Forelimb muscle (tissue), 1 donor: ENCODE results near the gene NSDHL. TPM values are rescaled to one million over a fixed set of nuclear protein-coding genes. Genes with fewer than 3 reads are reported as not detected.

ENCODE experiments used
- DNase-seq: peaks from one replicate; pipeline ENCODE4 v3.0.0-alpha.2; 2013; ENCODE audit warnings: low read depth
- polyA plus RNA-seq: library from polyadenylated mRNA; unstranded; fragments of 120-200 nt; gene quantifications from one replicate; pipeline ENCODE4 v1.2.1, GENCODE V29; 2013; ENCODE audit not compliant: insufficient read length

NSDHL gene
- polyA plus RNA-seq, 1 donor, result 12.5 TPM

DNA sequence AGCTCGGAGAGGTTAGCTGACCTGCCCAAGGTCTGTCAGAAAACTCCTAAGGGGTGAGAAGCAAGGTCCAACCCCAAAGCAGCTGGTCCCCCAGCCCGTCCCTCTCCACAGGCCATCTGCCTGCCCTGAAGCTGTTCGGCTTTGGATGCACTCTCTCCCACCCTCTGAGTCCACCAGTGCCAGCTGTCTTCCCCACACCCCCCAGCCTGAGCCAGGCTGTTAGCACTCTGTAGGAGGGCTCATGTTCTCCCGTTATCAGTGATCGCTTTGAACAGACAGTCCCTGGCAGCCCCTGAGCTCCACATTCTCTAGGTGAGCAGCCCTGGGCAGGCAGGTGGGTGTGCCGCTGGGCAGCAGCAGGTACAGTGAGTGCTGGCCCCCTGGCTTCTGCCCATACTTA lies 83.0 kb downstream of the NSDHL start:
- no peak for DNase-seq

DNA sequence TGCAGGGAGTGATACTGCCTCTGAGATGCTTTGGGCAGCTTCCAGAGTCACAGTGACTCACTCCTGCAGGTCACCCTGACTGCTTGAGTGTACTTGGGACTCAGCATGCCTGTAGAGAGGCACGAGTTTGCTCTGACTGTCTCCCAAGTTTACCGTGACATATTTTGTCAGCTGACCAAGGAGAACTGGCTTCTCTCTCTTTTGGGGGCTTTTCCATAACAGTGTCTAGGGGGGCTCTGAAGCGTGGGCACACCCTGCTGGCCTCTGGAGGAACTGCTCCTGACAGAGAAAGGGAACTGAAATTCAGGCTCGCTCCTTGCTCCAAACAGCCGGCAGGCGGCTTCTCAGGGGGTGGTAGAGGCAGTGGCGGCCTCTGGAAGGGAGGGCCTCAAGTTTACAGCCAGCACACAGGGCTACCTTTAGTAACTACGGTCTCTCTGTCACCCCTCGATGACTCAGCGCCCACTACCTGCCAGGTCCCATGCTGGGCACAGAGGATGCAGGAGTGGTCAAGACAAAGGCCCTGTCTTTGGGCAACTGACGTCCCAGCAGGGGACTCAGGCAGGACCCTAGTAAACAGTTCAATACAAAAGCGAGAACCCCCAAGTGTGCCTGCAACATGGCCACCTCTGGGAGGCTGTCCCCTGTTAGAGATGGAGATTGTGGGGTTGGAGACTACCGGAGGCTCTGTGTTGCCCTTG lies 84.8 kb downstream of the NSDHL start:
- no peak for DNase-seq

DNA sequence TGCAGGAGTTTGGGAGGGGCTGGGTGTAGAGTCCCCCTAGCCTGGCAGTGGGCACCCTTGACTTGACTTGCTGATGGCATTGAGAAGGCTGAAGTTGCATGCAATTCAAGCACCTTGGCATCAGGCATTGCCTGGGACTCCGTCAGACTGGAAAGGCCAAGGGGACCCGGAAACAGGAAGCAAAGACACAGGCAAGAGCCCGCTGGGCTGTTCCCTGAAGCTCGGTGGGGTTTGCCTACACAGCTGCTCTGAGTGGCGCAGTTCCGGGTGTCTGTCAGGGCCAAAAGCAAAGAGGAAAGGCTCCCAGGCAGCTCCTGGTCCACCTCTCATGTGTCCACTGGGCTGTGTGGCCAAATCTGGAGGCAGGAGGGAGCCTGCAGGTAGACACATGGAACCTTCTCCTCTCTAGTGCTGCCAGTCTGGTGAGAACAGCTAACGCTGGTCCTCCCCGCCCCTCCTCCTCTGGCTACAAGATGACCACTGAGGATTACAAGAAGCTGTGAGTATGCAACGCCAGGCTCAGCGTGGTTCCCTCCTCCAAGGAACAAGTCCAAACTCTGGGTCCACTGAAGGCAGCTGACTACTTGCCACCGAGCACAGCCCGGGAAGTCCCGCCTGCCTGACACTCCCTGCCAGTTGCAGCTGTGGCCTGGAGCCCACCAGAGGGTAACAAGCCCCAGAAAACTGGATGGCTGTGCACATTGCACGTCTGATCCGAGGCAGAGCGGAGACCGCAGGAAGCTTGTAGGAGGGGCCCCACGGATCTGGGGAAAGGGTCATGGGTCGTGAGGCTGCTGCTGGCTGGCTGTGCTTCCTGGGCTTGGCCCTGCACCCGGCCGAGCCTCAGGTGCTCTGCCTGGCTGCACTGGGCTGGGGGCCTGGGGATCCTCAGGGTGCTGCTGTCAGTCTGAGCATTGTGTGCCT lies 87.1 kb downstream of the NSDHL start:
- DNase-seq, result no peak

DNA sequence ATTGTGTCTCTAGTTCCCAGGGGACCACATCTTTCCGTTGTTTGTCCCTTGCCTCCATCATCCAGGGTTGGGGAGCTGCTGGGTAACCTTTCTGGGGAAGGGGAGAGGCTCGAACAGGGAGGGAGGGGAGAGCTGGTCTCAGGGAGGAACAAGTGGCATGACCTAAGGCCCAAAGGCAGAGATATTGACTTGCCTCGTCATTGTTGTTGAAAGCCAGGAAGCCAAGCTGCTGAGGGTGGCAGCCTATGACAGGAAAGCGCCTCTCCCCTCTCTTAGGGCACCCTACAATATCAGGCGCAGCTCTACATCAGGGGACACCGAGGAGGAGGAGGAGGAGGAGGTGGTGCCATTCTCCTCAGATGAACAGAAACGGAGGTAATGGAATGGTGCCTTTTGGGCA lies 87.8 kb downstream of the NSDHL start:
- DNase-seq, result no peak

Other genes starting within 250 kb of the NSDHL start
- 1.3 TPM for gene GABRQ, start 193.2 kb upstream of the NSDHL start, polyA plus RNA-seq
- gene MAGEA3, start 132.3 kb upstream of the NSDHL start, polyA plus RNA-seq, result not detected
- not detected for gene CSAG2, start 121.8 kb upstream of the NSDHL start, polyA plus RNA-seq
- not detected for gene MAGEA2B, start 116.4 kb upstream of the NSDHL start, polyA plus RNA-seq
- not detected for gene CSAG1, start 97.3 kb upstream of the NSDHL start, polyA plus RNA-seq
- not detected for gene MAGEA12, start 97.3 kb upstream of the NSDHL start, polyA plus RNA-seq
- not detected for gene MAGEA2, start 77.2 kb upstream of the NSDHL start, polyA plus RNA-seq
- gene CSAG3, start 71.8 kb upstream of the NSDHL start, polyA plus RNA-seq, result not detected
- not detected for gene MAGEA6, start 61.4 kb upstream of the NSDHL start, polyA plus RNA-seq
- gene CETN2, start 306 bp upstream of the NSDHL start, polyA plus RNA-seq, result 27.9 TPM
- gene ZNF185, start 67.0 kb downstream of the NSDHL start, polyA plus RNA-seq, result 13.1 TPM
- gene PNMA5, start 163.1 kb downstream of the NSDHL start, polyA plus RNA-seq, result not detected
- gene PNMA3, start 225.4 kb downstream of the NSDHL start, polyA plus RNA-seq, result 1.6 TPM
- gene PNMA6A, start 241.4 kb downstream of the NSDHL start, polyA plus RNA-seq, result 2.2 TPM